Neural cell (in vitro differentiated cells): ENCODE data around the gene GNPAT. TPM values are rescaled to one million over a fixed set of nuclear protein-coding genes. Genes with fewer than 3 reads are reported as not detected.

Experiments used
- H2AFZ ChIP-seq: fragments of 200-600, 300-800 bp; sonication (generic), shearing (Covaris generic); 2 replicates; pipeline ENCODE4 v1.6.0; 2014; ENCODE audit warnings: low read depth, mild to moderate bottlenecking, antibody characterized with exemption, low read length, moderate library complexity
- H3F3A ChIP-seq: fragments of 200-600 bp; shearing (Covaris generic); 2 replicates; pipeline ENCODE4 v1.6.1; 2016; ENCODE audit warnings: mild to moderate bottlenecking, moderate library complexity, mixed read lengths, antibody characterized with exemption, low read length; ENCODE audit not compliant: insufficient read depth, poor library complexity, severe bottlenecking
- H3K27ac ChIP-seq: fragments of 200-600, 300-800 bp; sonication (generic), shearing (Covaris generic); 2 replicates; pipeline ENCODE4 v1.5.1; 2014; ENCODE audit warnings: mild to moderate bottlenecking, low read length, moderate library complexity
- H3K27me3 ChIP-seq: fragments of 300-800, 200-600 bp; sonication (generic), shearing (Covaris generic); 2 replicates; pipeline ENCODE4 v1.6.0; 2014; ENCODE audit warnings: mild to moderate bottlenecking, low read depth, low read length, moderate library complexity; ENCODE audit not compliant: insufficient read depth
- H3K36me3 ChIP-seq: fragments of 300-800, 200-600 bp; sonication (generic), shearing (Covaris generic); 2 replicates; pipeline ENCODE4 v1.5.1; 2014; ENCODE audit warnings: mild to moderate bottlenecking, antibody characterized with exemption, low read length, moderate library complexity; ENCODE audit not compliant: insufficient read depth
- H3K4me2 ChIP-seq: fragments of 300-800, 200-600 bp; sonication (generic), shearing (Covaris generic); 2 replicates; pipeline ENCODE4 v1.6.0; 2014; ENCODE audit warnings: mild to moderate bottlenecking, low read length
- H3K4me3 ChIP-seq: fragments of 300-800, 200-600 bp; sonication (generic), shearing (Covaris generic); 2 replicates; pipeline ENCODE4 v1.5.1; 2014; ENCODE audit warnings: mild to moderate bottlenecking, low read length, moderate library complexity
- H3K79me2 ChIP-seq: fragments of 200-600 bp; shearing (Covaris generic); replicated peaks from 2 replicates; pipeline ENCODE4 v1.6.0; 2014; ENCODE audit warnings: mild to moderate bottlenecking, low read length, moderate library complexity; ENCODE audit not compliant: insufficient read depth
- H3K9ac ChIP-seq: fragments of 300-800, 200-600 bp; sonication (generic), shearing (Covaris generic); 2 replicates; pipeline ENCODE4 v1.6.1; 2016; ENCODE audit warnings: mild to moderate bottlenecking, low read length, mixed read lengths
- H3K9me2 ChIP-seq: fragments of 200-600 bp; shearing (Covaris generic); 2 replicates; pipeline ENCODE4 v1.6.1; 2016; ENCODE audit warnings: mild to moderate bottlenecking, low read length, mixed read lengths; ENCODE audit not compliant: insufficient read depth
- H3K9me3 ChIP-seq: fragments of 200-600, 300-800 bp; sonication (generic), shearing (Covaris generic); 2 replicates; pipeline ENCODE4 v1.6.1; 2016; ENCODE audit warnings: mild to moderate bottlenecking, mixed run types, low read length, moderate library complexity, mixed read lengths
- H4K20me1 ChIP-seq: fragments of 200-600 bp; shearing (Covaris generic); 2 replicates; pipeline ENCODE4 v1.6.1; 2016; ENCODE audit warnings: mild to moderate bottlenecking, mixed run types; ENCODE audit not compliant: insufficient read depth
- CTCF ChIP-seq: fragments of 450-650 bp; IDR thresholded peaks from 2 replicates; pipeline ENCODE4 v1.5.1; 2014; ENCODE audit warnings: antibody characterized with exemption, mild to moderate bottlenecking, moderate library complexity; ENCODE audit not compliant: poor library complexity, severe bottlenecking
- EP300 ChIP-seq: fragments of 450-650 bp; conservative IDR thresholded peaks from 2 replicates; pipeline ENCODE4 v1.6.1; 2014; ENCODE audit warnings: antibody characterized with exemption, mild to moderate bottlenecking, moderate library complexity; ENCODE audit not compliant: poor library complexity, severe bottlenecking
- EZH2 ChIP-seq: fragments of 200-600, 300-800 bp; shearing (Covaris generic), sonication (generic); IDR thresholded peaks from 2 replicates; pipeline ENCODE4 v1.6.1; 2014; ENCODE audit warnings: antibody characterized with exemption, low read length, borderline replicate concordance, mild to moderate bottlenecking; ENCODE audit not compliant: insufficient read depth, poor library complexity, severe bottlenecking
- MXI1 ChIP-seq: fragments of 450-650 bp; conservative IDR thresholded peaks from 2 replicates; pipeline ENCODE4 v1.6.1; 2014; ENCODE audit warnings: antibody characterized with exemption, mild to moderate bottlenecking; ENCODE audit not compliant: poor library complexity, severe bottlenecking
- POLR2AphosphoS5 ChIP-seq: IDR thresholded peaks from 2 replicates; pipeline ENCODE4 v1.6.1; 2012
- RAD21 ChIP-seq: fragments of 450-650 bp; conservative IDR thresholded peaks from 2 replicates; pipeline ENCODE4 v1.6.1; 2014; ENCODE audit warnings: antibody characterized with exemption, mild to moderate bottlenecking, moderate library complexity
- REST ChIP-seq: IDR thresholded peaks from 2 replicates; pipeline ENCODE4 v1.6.1; 2012; ENCODE audit warnings: borderline replicate concordance
- SMC3 ChIP-seq: fragments of 450-650 bp; conservative IDR thresholded peaks from 2 replicates; pipeline ENCODE4 v1.6.1; 2014; ENCODE audit warnings: antibody characterized with exemption, mild to moderate bottlenecking, moderate library complexity; ENCODE audit not compliant: poor library complexity
- TAF1 ChIP-seq: IDR thresholded peaks from 2 replicates; pipeline ENCODE4 v1.6.1; 2012; ENCODE audit warnings: low read depth
- polyA plus RNA-seq: library from polyadenylated mRNA; depleted of rRNA; stranded (reverse); fragments of >200 nt; gene quantifications from 2 replicates; pipeline ENCODE4 v1.2.3, GENCODE V29; 2014

Gene GNPAT
- polyA plus RNA-seq, 1 donor from 2014 or later = 50.8 TPM

GRCh38 chr1:231279081-231279480, 38.1 kb downstream of the GNPAT start:
- Histone ChIP-seq H3K4me2 (no peak overlapping the region), H3K27ac (no peak overlapping the region), H3K9ac (no peak overlapping the region), H3K9me2 (no peaks in the 10 kb centered on the region), H3K27me3 (no peaks in the 10 kb centered on the region), H3K36me3 (peaks cover 10% of the 10 kb centered on the region), H2AFZ (no peak overlapping the region), H3K9me3 (no peaks in the 10 kb centered on the region), H3K79me2 (no peaks in the 10 kb centered on the region), H3K4me3 (no peak overlapping the region), H3F3A (no peaks in the 10 kb centered on the region), H4K20me1 (no peaks in the 10 kb centered on the region)
- TF ChIP-seq TAF1 = no peak
- TF ChIP-seq REST = no peak
- no peak for TF ChIP-seq EP300
- TF ChIP-seq CTCF = no peak
- TF ChIP-seq SMC3 = no peak
- TF ChIP-seq EZH2 = no peak

- Histone ChIP-seq H3F3A (no peaks in the 10 kb centered on the region), H3K4me2 (no peak overlapping the region), H3K36me3 (peaks cover 4% of the 10 kb centered on the region), H3K4me3 (no peak overlapping the region), H2AFZ (no peak overlapping the region), H3K27ac (no peak overlapping the region), H3K9me3 (no peaks in the 10 kb centered on the region), H3K27me3 (no peaks in the 10 kb centered on the region), H3K9ac (no peak overlapping the region), H3K9me2 (no peaks in the 10 kb centered on the region), H4K20me1 (no peaks in the 10 kb centered on the region), H3K79me2 (no peaks in the 10 kb centered on the region)
- TF ChIP-seq CTCF (no peak), RAD21 (no peak), SMC3 (no peak), POLR2AphosphoS5 (no peak), EZH2 (no peak), EP300 (no peak), TAF1 (no peak), MXI1 (no peak), REST (no peak)
These were observed 38.7 kb downstream of the GNPAT start for GRCh38 chr1:231279683-231280082.
